GM19193 (cell line): Measurements from ENCODE around the gene FAT2.

Experiments used
- POLR2A ChIP-seq: IDR thresholded peaks from 4 replicates; pipeline ENCODE4 v1.6.1; 2011; ENCODE audit not compliant: insufficient read depth, insufficient read length; ENCODE audit errors: extremely low read depth

Gene FAT2

GRCh38 chr5:151598549-151598948 lies 7.4 kb upstream of the FAT2 start:
- no peak for TF ChIP-seq POLR2A

GRCh38 chr5:151597749-151598148 lies 6.6 kb upstream of the FAT2 start:
- TF ChIP-seq POLR2A = no peak

GRCh38 chr5:151596828-151597539 lies 5.9 kb upstream of the FAT2 start:
- no peak for TF ChIP-seq POLR2A

GRCh38 chr5:151595411-151595826 lies 4.3 kb upstream of the FAT2 start:
- no peak for TF ChIP-seq POLR2A

GRCh38 chr5:151592855-151593408 lies 1.8 kb upstream of the FAT2 start:
- no peak for TF ChIP-seq POLR2A

GRCh38 chr5:151589878-151590570 lies 1.1 kb downstream of the FAT2 start:
- TF ChIP-seq POLR2A = no peak

- TF ChIP-seq POLR2A = no peak
Observed at GRCh38 chr5:151587796-151588555, 3.2 kb downstream of the FAT2 start.

GRCh38 chr5:151585970-151586369 lies 5.2 kb downstream of the FAT2 start:
- no peak for TF ChIP-seq POLR2A

- no peak for TF ChIP-seq POLR2A
Observed at GRCh38 chr5:151584057-151584937, 6.8 kb downstream of the FAT2 start.

- no peak for TF ChIP-seq POLR2A
Observed at GRCh38 chr5:151581812-151582583, 9.1 kb downstream of the FAT2 start.

GRCh38 chr5:151581347-151581746 lies 9.8 kb downstream of the FAT2 start:
- no peak for TF ChIP-seq POLR2A

GRCh38 chr5:151580858-151581257 lies 10.3 kb downstream of the FAT2 start:
- TF ChIP-seq POLR2A = no peak

GRCh38 chr5:151580239-151580638 lies 10.9 kb downstream of the FAT2 start:
- TF ChIP-seq POLR2A = no peak

- no peak for TF ChIP-seq POLR2A
Observed at GRCh38 chr5:151578326-151579025, 12.7 kb downstream of the FAT2 start.

- TF ChIP-seq POLR2A = no peak
Observed at GRCh38 chr5:151577566-151577965, 13.6 kb downstream of the FAT2 start.
